Hippocampal formation (tissue), 2 donors: Measurements from ENCODE around the gene SLC24A1.

Source experiments
- DNase-seq, 2 donors: peaks; one replicate each; lab custom pipeline; 2025; lab: John Stamatoyannopoulos, UW

The SLC24A1 gene

DNA sequence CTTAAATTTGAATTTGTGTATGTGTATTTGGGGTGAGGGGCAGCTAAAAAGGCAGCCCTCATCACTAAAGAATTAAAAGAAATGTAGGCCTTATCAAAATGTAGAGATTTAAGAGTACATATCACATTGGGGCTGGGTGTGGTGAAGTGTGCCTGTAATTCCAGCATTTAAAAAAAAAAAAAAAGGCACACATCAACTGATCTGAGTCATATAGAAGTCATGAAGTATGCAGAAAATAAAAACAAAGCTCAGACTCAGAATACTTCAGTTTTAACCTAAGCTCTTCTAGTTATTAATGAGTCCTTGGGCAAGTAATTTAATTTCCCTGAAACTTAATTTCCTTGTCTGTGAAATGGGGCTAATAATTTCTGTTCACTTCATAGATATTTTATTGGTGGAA lies 31.6 kb downstream of the SLC24A1 start:
- no peak for DNase-seq

GRCh38 chr15:65653801-65654521 lies 32.2 kb downstream of the SLC24A1 start:
- DNase-seq: no peak

DNA sequence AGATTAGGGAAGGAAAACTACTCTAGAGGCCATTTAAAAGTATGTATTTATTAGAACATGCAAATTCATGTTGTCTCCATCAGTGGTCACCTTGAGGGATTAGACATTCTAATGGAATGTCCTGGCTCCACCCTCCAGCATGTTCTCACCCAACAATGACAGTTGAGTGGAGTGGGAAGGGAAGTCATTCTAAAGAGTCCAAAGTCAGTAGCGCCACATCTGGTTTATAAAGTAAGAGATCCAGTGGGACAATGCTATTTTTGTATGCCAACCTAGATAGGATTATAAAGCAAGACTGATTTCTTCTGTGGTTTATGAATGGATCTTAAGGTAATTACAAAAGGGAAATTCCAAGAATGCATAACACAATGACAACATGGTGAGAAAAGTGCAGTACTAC lies 33.3 kb downstream of the SLC24A1 start:
- no peak for DNase-seq

DNA sequence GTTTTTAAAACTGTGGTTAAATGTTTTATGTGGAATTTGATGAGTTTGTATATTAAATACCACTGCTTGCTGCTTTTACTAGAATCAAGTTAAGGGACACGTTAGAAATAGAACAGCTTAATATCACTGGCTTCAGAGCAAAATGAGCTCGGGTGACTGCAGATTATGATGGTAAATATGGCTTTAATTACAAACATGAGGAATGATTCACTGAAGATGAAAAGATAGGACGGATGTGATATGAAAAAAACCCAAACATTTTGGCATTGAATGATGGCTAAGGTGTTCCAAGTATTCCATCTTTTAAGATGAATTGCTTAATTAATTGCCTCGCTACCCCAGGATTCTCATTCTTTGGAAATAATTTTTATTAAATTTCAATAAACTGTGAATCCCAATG lies 33.7 kb downstream of the SLC24A1 start:
- DNase-seq: no peak

GRCh38 chr15:65659502-65660052 lies 37.8 kb downstream of the SLC24A1 start:
- DNase-seq: no peak

GRCh38 chr15:65660927-65661326 lies 39.2 kb downstream of the SLC24A1 start:
- DNase-seq: no peak

GRCh38 chr15:65663521-65663920 lies 41.8 kb downstream of the SLC24A1 start:
- no peak for DNase-seq

GRCh38 chr15:65666257-65666656 lies 44.5 kb downstream of the SLC24A1 start:
- DNase-seq: peak; percentile 8 to 20

DNA sequence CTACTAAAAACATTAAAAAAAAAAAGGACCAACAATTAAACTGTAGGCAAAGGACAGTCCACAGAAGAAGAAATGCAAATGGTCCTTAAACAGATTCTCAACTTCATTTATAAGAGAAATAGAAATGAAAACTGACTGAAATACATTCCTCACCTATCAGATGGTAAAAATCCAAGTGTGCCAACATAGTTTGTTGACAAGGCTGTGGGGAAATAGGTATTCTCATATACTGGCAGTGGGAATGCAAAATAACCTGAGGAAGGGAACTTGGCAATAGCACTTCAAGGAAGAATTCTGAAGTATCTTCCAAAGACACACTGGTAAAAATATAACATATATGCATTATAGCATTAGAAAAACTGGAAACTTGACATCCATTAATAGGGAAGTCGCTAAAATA lies 53.8 kb downstream of the SLC24A1 start:
- DNase-seq: no peak

DNA sequence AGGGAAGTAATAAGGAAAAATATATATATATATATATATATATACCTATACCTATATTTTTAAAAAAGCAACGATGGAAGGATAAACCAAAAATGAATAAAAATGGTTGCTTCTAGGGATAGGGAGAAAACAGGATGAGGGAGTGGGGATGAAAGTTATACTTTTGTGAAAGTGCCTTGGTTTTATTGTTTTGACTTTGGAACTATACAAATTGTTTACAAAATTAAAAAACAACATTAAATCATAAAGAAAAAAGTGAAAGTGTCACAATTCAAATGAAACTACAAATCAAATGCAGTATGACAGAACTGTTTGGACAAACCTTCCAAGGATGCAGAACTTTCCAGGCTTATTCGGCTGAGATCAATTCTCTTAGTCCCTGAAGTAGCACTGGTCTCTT lies 54.4 kb downstream of the SLC24A1 start:
- DNase-seq: no peak

GRCh38 chr15:65680544-65680943 lies 58.8 kb downstream of the SLC24A1 start:
- no peak for DNase-seq

- DNase-seq: no peak
These were observed 60.7 kb downstream of the SLC24A1 start for GRCh38 chr15:65682404-65682911.

- DNase-seq: no peak
These were observed 66.7 kb downstream of the SLC24A1 start for GRCh38 chr15:65688462-65688861.

DNA sequence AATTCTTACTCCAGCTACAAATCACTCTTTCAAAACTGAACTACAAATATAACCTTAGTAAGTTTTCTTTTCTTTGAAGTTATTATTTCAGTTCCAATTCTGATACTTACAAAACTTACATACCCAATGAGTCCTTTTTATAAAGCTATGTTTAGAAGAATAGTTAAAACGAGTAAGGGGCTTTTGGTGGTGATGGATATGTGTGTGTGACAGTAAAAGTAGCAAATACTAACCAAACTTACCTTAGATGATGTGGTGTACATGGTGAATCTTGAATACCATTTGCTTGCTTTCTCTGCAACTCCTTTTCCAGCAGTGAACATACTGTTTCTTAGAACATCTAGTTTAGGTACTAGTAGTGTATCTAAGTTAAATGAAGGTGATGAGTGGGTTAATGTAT lies 68.4 kb downstream of the SLC24A1 start:
- DNase-seq: no peak

GRCh38 chr15:65690778-65691177 lies 69.0 kb downstream of the SLC24A1 start:
- no peak for DNase-seq

- DNase-seq: no peak
These were observed 73.3 kb downstream of the SLC24A1 start for GRCh38 chr15:65695081-65695480.
